Measurements from ENCODE around the gene PRKX.

- TF ChIP-seq CTCF (IDR thresholded peaks at IDR 0.05), result no peak
- TF ChIP-seq POLR2A (IDR thresholded peaks at IDR 0.05), result no peak
Measured at GRCh38 chrX:3599802-3600430, 113.5 kb downstream of the PRKX start.

All from right lobe of liver (tissue), 4 donors.